Glutamatergic neuron (in vitro differentiated cells): ENCODE measurements around the gene ZBED1. TPM values are rescaled to one million over a fixed set of nuclear protein-coding genes. Genes with fewer than 3 reads are reported as not detected.

Experiments used
- DNase-seq: peaks from one replicate; pipeline ENCODE4 v3.0.0; 2022
- H3K27ac Mint-ChIP-seq: one replicate; pipeline ENCODE4 v1.8.0; 2020; ENCODE audit warnings: mild to moderate bottlenecking, mixed read lengths, inconsistent platforms; ENCODE audit not compliant: unreplicated experiment
- H3K27me3 Mint-ChIP-seq: one replicate; pipeline ENCODE4 v1.8.0; 2020; ENCODE audit warnings: mild to moderate bottlenecking, moderate library complexity, mixed read lengths, inconsistent platforms; ENCODE audit not compliant: unreplicated experiment
- H3K36me3 Mint-ChIP-seq: one replicate; pipeline ENCODE4 v1.8.0; 2020; ENCODE audit warnings: mild to moderate bottlenecking, mixed read lengths, inconsistent platforms; ENCODE audit not compliant: unreplicated experiment
- H3K4me1 Mint-ChIP-seq: one replicate; pipeline ENCODE4 v1.8.0; 2020; ENCODE audit warnings: mild to moderate bottlenecking, low read depth, mixed read lengths, inconsistent platforms; ENCODE audit not compliant: unreplicated experiment
- H3K4me3 Mint-ChIP-seq: one replicate; pipeline ENCODE4 v1.8.0; 2020; ENCODE audit warnings: mild to moderate bottlenecking, mixed read lengths, inconsistent platforms; ENCODE audit not compliant: unreplicated experiment
- H3K9me3 Mint-ChIP-seq: one replicate; pipeline ENCODE4 v1.8.0; 2020; ENCODE audit warnings: mild to moderate bottlenecking, moderate library complexity, mixed read lengths, inconsistent platforms; ENCODE audit not compliant: unreplicated experiment
- CTCF ChIP-seq: fragments of 200-600 bp; sonication (generic); IDR thresholded peaks from one replicate; pipeline ENCODE4 v1.5.0; 2021; ENCODE audit not compliant: partially characterized antibody, unreplicated experiment
- total RNA-seq: library from RNA; stranded (reverse); fragmentation: NEBNext Ultra II Directional; extraction: Animal tissue kit (Norgen Biotek cat#: 25700); gene quantifications from one replicate; pipeline ENCODE4 v1.2.1, GENCODE V29; 2021; ENCODE audit not compliant: unreplicated experiment

Gene ZBED1
- total RNA-seq, 1 donor from 2014 or later: 45.4 TPM

GRCh38 chrX:2517055-2517454 is 16.3 kb upstream of the ZBED1 start:
- H3K27ac Mint-ChIP-seq: no peak overlapping the region
- no peaks in the 10 kb centered on the region for H3K36me3 Mint-ChIP-seq
- no peaks in the 10 kb centered on the region for H3K9me3 Mint-ChIP-seq
- H3K27me3 Mint-ChIP-seq: no peaks in the 10 kb centered on the region
- no peaks in the 10 kb centered on the region for H3K4me1 Mint-ChIP-seq
- no peak for DNase-seq
- no peak overlapping the region for H3K4me3 Mint-ChIP-seq
- TF ChIP-seq CTCF: no peak

GRCh38 chrX:2516623-2517022 is 15.8 kb upstream of the ZBED1 start:
- Mint-ChIP-seq H3K4me3 (no peak overlapping the region), H3K9me3 (no peaks in the 10 kb centered on the region), H3K27ac (no peak overlapping the region), H3K27me3 (no peaks in the 10 kb centered on the region), H3K36me3 (no peaks in the 10 kb centered on the region), H3K4me1 (no peaks in the 10 kb centered on the region)
- TF ChIP-seq CTCF: no peak
- DNase-seq: no peak

- H3K36me3 Mint-ChIP-seq: no peaks in the 10 kb centered on the region
- H3K9me3 Mint-ChIP-seq: no peaks in the 10 kb centered on the region
- peaks cover 2% of the 10 kb centered on the region for H3K27me3 Mint-ChIP-seq
- TF ChIP-seq CTCF: no peak
- H3K27ac Mint-ChIP-seq: no peak overlapping the region
- H3K4me1 Mint-ChIP-seq: no peaks in the 10 kb centered on the region
- H3K4me3 Mint-ChIP-seq: no peak overlapping the region
- DNase-seq: no peak
These were observed 13.4 kb upstream of the ZBED1 start for GRCh38 chrX:2514131-2514530.

GRCh38 chrX:2513121-2513664 is 12.4 kb upstream of the ZBED1 start:
- H3K4me3 Mint-ChIP-seq: no peak overlapping the region
- H3K27ac Mint-ChIP-seq: no peak overlapping the region

More at GRCh38 chrX:2513121-2513664, 12.4 kb upstream of the ZBED1 start:
- no peaks in the 10 kb centered on the region for H3K36me3 Mint-ChIP-seq
- no peak for DNase-seq
- H3K9me3 Mint-ChIP-seq: no peaks in the 10 kb centered on the region
- H3K4me1 Mint-ChIP-seq: peaks cover under 1% of the 10 kb centered on the region
- H3K27me3 Mint-ChIP-seq: peaks cover 2% of the 10 kb centered on the region
- TF ChIP-seq CTCF: no peak
